ENCODE results near the gene DDR1.

DDR1 gene

GRCh38 chr6:30883685-30884520, at the start of gene DDR1:
Gene DDR1, plus strand, starts transcription at chr6:30884519. Its CDS starts 4,211 bp downstream, at chr6:30888730.
- no peak within 1 kb of the TSS for H3K4me3 ChIP-seq (ENCODE audit: low read depth, low read length)
- peak; percentile 51 for DNase-seq (ENCODE audit: low read depth)
- TF ChIP-seq MYC (IDR thresholded peaks at IDR 0.05; ENCODE audit: low read depth, low read length): no peak
- no peak for TF ChIP-seq POLR2A (IDR thresholded peaks at IDR 0.05; ENCODE audit: extremely low read depth, insufficient read length)
- TF ChIP-seq CTCF (IDR thresholded peaks at IDR 0.05; ENCODE audit: low read depth, low read length): no peak
- TF ChIP-seq MAX (IDR thresholded peaks at IDR 0.05; ENCODE audit: low read depth, low read length): no peak

- no peak overlapping the region for H3K4me3 ChIP-seq (ENCODE audit: low read depth, low read length)
- TF ChIP-seq MAX (IDR thresholded peaks at IDR 0.05; ENCODE audit: low read depth, low read length): no peak
- no peak for TF ChIP-seq POLR2A (IDR thresholded peaks at IDR 0.05; ENCODE audit: extremely low read depth, insufficient read length)
- no peak for TF ChIP-seq CTCF (IDR thresholded peaks at IDR 0.05; ENCODE audit: low read depth, low read length)
- no peak for TF ChIP-seq MYC (IDR thresholded peaks at IDR 0.05; ENCODE audit: low read depth, low read length)
- no peak for DNase-seq (ENCODE audit: low read depth)
These were observed 49.7 kb upstream of the DDR1 start for GRCh38 chr6:30834646-30835045.

GRCh38 chr6:30835576-30835975, 48.7 kb upstream of the DDR1 start:
- TF ChIP-seq POLR2A (IDR thresholded peaks at IDR 0.05; ENCODE audit: extremely low read depth, insufficient read length): no peak
- no peak for TF ChIP-seq MAX (IDR thresholded peaks at IDR 0.05; ENCODE audit: low read depth, low read length)
- no peak for TF ChIP-seq CTCF (IDR thresholded peaks at IDR 0.05; ENCODE audit: low read depth, low read length)
- no peak for TF ChIP-seq MYC (IDR thresholded peaks at IDR 0.05; ENCODE audit: low read depth, low read length)
- H3K4me3 ChIP-seq (ENCODE audit: low read depth, low read length): no peak overlapping the region
- DNase-seq (ENCODE audit: low read depth): no peak

- H3K4me3 ChIP-seq (ENCODE audit: low read depth, low read length): no peak overlapping the region
- DNase-seq (ENCODE audit: low read depth): no peak
- TF ChIP-seq CTCF (IDR thresholded peaks at IDR 0.05; ENCODE audit: low read depth, low read length): no peak
- TF ChIP-seq MAX (IDR thresholded peaks at IDR 0.05; ENCODE audit: low read depth, low read length): no peak
- no peak for TF ChIP-seq MYC (IDR thresholded peaks at IDR 0.05; ENCODE audit: low read depth, low read length)
- TF ChIP-seq POLR2A (IDR thresholded peaks at IDR 0.05; ENCODE audit: extremely low read depth, insufficient read length): no peak
These were observed 47.9 kb upstream of the DDR1 start for GRCh38 chr6:30836431-30836866.

GRCh38 chr6:30836957-30837356, 47.4 kb upstream of the DDR1 start:
- no peak for DNase-seq (ENCODE audit: low read depth)
- no peak for TF ChIP-seq CTCF (IDR thresholded peaks at IDR 0.05; ENCODE audit: low read depth, low read length)
- H3K4me3 ChIP-seq (ENCODE audit: low read depth, low read length): no peak overlapping the region

All from NB4 (cell line).